B cell (primary cell): Measurements from ENCODE around the gene DRD3. TPM values are rescaled to one million over a fixed set of nuclear protein-coding genes. Genes with fewer than 3 reads are reported as not detected.

ENCODE experiments used
- ATAC-seq: fragments of 200-7000 bp; cut with Tn5 transposase; one replicate; pipeline ENCODE4 v1.10.0; 2021; ENCODE audit warnings: low read depth, mild to moderate bottlenecking, moderate number of reproducible peaks, moderate library complexity
- CTCF ChIA-PET: fragments of 350-600 bp; sonication (Branson Sonifier 250); formaldehyde crosslinking; loops from one replicate; lab custom pipeline; 2021; ENCODE audit warnings: antibody characterized with exemption, inconsistent platforms; lab: Charles Lee
- POLR2A ChIA-PET: fragments of 350-600 bp; sonication (Branson Sonifier 250); formaldehyde crosslinking; loops from one replicate; lab custom pipeline; 2021; ENCODE audit warnings: antibody characterized with exemption; lab: Charles Lee
- DNase-seq: peaks from one replicate; pipeline ENCODE4 v3.0.0; 2013
- H2AFZ ChIP-seq: 2 replicates; pipeline ENCODE4 v1.6.1; 2012; ENCODE audit warnings: mild to moderate bottlenecking, low read depth, low read length; ENCODE audit not compliant: insufficient read depth, poor library complexity, severe bottlenecking
- H3K27ac ChIP-seq, 2 donors: 1 replicate in 1 of 2; 2 replicates in 1 of 2; pipeline ENCODE4 v1.5.1; 2012 to 2013; ENCODE audit warnings: low read length in 2 of 2, mild to moderate bottlenecking in 2 of 2, moderate library complexity in 1 of 2
- H3K27me3 ChIP-seq, 4 experiments: fragments of 200-600 bp in 1 of 4; sonication (generic) in 1 of 4; replicated peaks in 1 of 4; 1 replicate in 2 of 4; 2 replicates in 2 of 4; pipeline versions ENCODE4 v1.6.1 to v1.7.0; 2013 to 2016; ENCODE audit warnings: low read length in 3 of 4, mild to moderate bottlenecking in 2 of 4, mixed read lengths in 1 of 4, moderate library complexity in 1 of 4; ENCODE audit not compliant: insufficient read depth in 4 of 4, control insufficient read depth in 3 of 4; ENCODE audit errors: control extremely low read depth in 1 of 4
- H3K36me3 ChIP-seq, 2 experiments: replicated peaks in 1 of 2; 1 replicate in 1 of 2; 2 replicates in 1 of 2; pipeline versions ENCODE4 v1.6.1 to v1.7.1; 2013; ENCODE audit warnings: low read length in 1 of 2; ENCODE audit not compliant: insufficient read depth in 2 of 2, control insufficient read depth in 1 of 2; ENCODE audit errors: control extremely low read depth in 1 of 2, extremely low read depth in 1 of 2
- H3K4me1 ChIP-seq, 2 donors: fragments of 200-600 bp in 1 of 2; sonication (generic) in 1 of 2; 1 replicate in 1 of 2; 2 replicates in 1 of 2; pipeline versions ENCODE4 v1.5.1 to v1.6.1; 2013 to 2017; ENCODE audit warnings: low read length in 2 of 2; ENCODE audit not compliant: control insufficient read depth in 2 of 2, insufficient read depth in 2 of 2
- H3K4me2 ChIP-seq: replicated peaks from 2 replicates; pipeline ENCODE3; 2012; ENCODE audit warnings: mild to moderate bottlenecking, low read depth, low read length; ENCODE audit not compliant: poor library complexity, severe bottlenecking
- H3K4me3 ChIP-seq, 5 experiments: fragments of 200-600 bp in 1 of 5; sonication (generic) in 1 of 5; 1 replicate in 3 of 5; 2 replicates in 2 of 5; pipeline versions ENCODE4 v1.5.1 to v1.7.0; 2011 to 2016; ENCODE audit warnings: low read length in 4 of 5, mild to moderate bottlenecking in 4 of 5, low read depth in 2 of 5, control low read depth in 1 of 5, moderate library complexity in 1 of 5; ENCODE audit not compliant: insufficient read depth in 1 of 5; ENCODE audit errors: control extremely low read depth in 1 of 5, extremely low read depth in 1 of 5
- H3K79me2 ChIP-seq: fragments of 200-600 bp; sonication (generic); one replicate; pipeline ENCODE4 v1.6.0; 2016; ENCODE audit warnings: low read length; ENCODE audit not compliant: control insufficient read depth, insufficient read depth
- H3K9ac ChIP-seq: fragments of 200-600 bp; sonication (generic); 2 replicates; pipeline ENCODE4 v1.6.1; 2017; ENCODE audit warnings: mild to moderate bottlenecking, low read length, moderate library complexity
- H3K9me3 ChIP-seq, 3 donors: one replicate each; pipeline versions ENCODE4 v1.6.1 to v1.7.1; 2013; ENCODE audit warnings: low read length in 2 of 3; ENCODE audit not compliant: control insufficient read depth in 2 of 3, insufficient read depth in 1 of 3; ENCODE audit errors: control extremely low read depth in 1 of 3
- H4K20me1 ChIP-seq: 2 replicates; pipeline ENCODE4 v1.6.0; 2012; ENCODE audit warnings: mild to moderate bottlenecking, low read length; ENCODE audit not compliant: insufficient read depth, control insufficient read depth, poor library complexity, severe bottlenecking
- H3K27ac Mint-ChIP-seq: one replicate; pipeline ENCODE4 v1.8.0; 2021; ENCODE audit warnings: mixed read lengths
- H3K27me3 Mint-ChIP-seq: one replicate; pipeline ENCODE4 v1.8.0; 2021; ENCODE audit warnings: mixed read lengths
- H3K4me1 Mint-ChIP-seq: one replicate; pipeline ENCODE4 v1.8.0; 2021; ENCODE audit warnings: mixed read lengths
- H3K4me3 Mint-ChIP-seq: one replicate; pipeline ENCODE4 v1.8.0; 2021; ENCODE audit warnings: mixed read lengths
- H3K9me3 Mint-ChIP-seq: one replicate; pipeline ENCODE4 v1.8.0; 2022; ENCODE audit warnings: mixed read lengths; ENCODE audit not compliant: insufficient read depth
- CTCF ChIP-seq: fragments of 200-600 bp; IDR thresholded peaks from one replicate; pipeline ENCODE4 v1.8.0; 2022; ENCODE audit warnings: antibody characterized with exemption, mild to moderate bottlenecking
- EZH2 ChIP-seq: IDR thresholded peaks from 2 replicates; pipeline ENCODE4 v1.6.1; 2012; ENCODE audit warnings: borderline replicate concordance, low read depth, mild to moderate bottlenecking, moderate library complexity, low read length; ENCODE audit not compliant: insufficient read depth, poor library complexity, severe bottlenecking
- WGBS: methylation state at CpG from one replicate; pipeline ENCODE4 v1.1.5; 2013; ENCODE audit warnings: missing lambda C conversion rate; ENCODE audit not compliant: insufficient coverage; 5-methylcytosine and 5-hydroxymethylcytosine counted together
- intact Hi-C: fragments of 100-400 bp; cut with micrococcal nuclease; formaldehyde crosslinking; loops from one replicate; pipeline ENCODE4 v1.10.0; 2022
- polyA plus RNA-seq: library from polyadenylated mRNA; depleted of rRNA; stranded (reverse); fragments of >200 nt; gene quantifications from 2 replicates; pipeline ENCODE4 v1.2.3, GENCODE V29; 2012
- total RNA-seq, 2 donors: library from RNA; stranded (reverse); fragments of 120-200 nt in 1 of 2; gene quantifications; 1 replicate in 1 of 2; 2 replicates in 1 of 2; pipeline versions ENCODE4 v1.2.3 to v1.2.4, GENCODE V29; 2013 to 2022

The DRD3 gene
- total and polyA plus RNA-seq, 2 donors (not counting 1 experiment from before 2014, with no cell fraction given), result not detected

- 100% methylated on average over 1 of the region's 1 CpG for WGBS
- no peaks in the 10 kb centered on the region for H3K27me3 ChIP-seq
- TF ChIP-seq CTCF (no peak), EZH2 (no peak)
- no peak overlapping the region for H3K9ac ChIP-seq
- ChIA-PET CTCF (no interaction called here), POLR2A (no interaction called here)
- no peaks in the 10 kb centered on the region for H3K9me3 ChIP-seq
- no peak overlapping the region for H3K4me3 ChIP-seq
- Mint-ChIP-seq H3K4me1 (no peaks in the 10 kb centered on the region), H3K27me3 (peaks cover 8% of the 10 kb centered on the region), H3K27ac (no peak overlapping the region), H3K4me3 (no peak overlapping the region), H3K9me3 (no peaks in the 10 kb centered on the region)
- no peaks in the 10 kb centered on the region for H4K20me1 ChIP-seq
- DNase-seq (no peak), ATAC-seq (no peak)
- H3K4me1 ChIP-seq, result no peaks in the 10 kb centered on the region
- H3K27ac ChIP-seq, result no peak overlapping the region
- no peak overlapping the region for H2AFZ ChIP-seq
- intact Hi-C loops, result no loop called here
- no peak overlapping the region for H3K4me2 ChIP-seq
- H3K79me2 ChIP-seq, result no peaks in the 10 kb centered on the region
- no peaks in the 10 kb centered on the region for H3K36me3 ChIP-seq
These were observed 50.6 kb downstream of the DRD3 start for GRCh38 chr3:114128231-114128630.

DNA sequence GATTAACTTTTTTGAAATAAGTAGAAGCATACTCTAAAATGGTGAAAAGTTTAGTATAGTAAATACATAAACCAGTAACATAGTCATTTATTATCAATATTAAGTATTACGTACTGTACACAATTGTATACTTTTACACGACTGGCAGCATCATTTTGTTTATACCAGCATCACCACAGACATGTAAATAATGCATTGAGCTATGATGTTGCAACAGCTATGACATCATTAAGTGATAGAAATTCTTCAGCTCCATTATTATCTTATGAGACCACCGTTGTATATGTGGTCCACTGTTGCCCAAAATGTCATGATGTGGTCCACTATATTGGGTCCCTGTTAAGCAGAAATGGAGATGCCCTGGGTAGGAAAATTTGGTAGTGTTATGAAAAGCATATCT lies 51.3 kb downstream of the DRD3 start:
- H4K20me1 ChIP-seq, result no peaks in the 10 kb centered on the region
- no peak overlapping the region for H3K4me3 ChIP-seq
- H3K9ac ChIP-seq, result no peak overlapping the region
- no peaks in the 10 kb centered on the region for H3K27me3 ChIP-seq
- ChIA-PET CTCF (no interaction called here), POLR2A (no interaction called here)
- Mint-ChIP-seq H3K27ac (no peak overlapping the region), H3K27me3 (peaks cover 8% of the 10 kb centered on the region), H3K4me3 (no peak overlapping the region), H3K9me3 (no peaks in the 10 kb centered on the region), H3K4me1 (no peaks in the 10 kb centered on the region)
- no peak overlapping the region for H2AFZ ChIP-seq
- intact Hi-C loops, result no loop called here
- no peaks in the 10 kb centered on the region for H3K36me3 ChIP-seq
- no peaks in the 10 kb centered on the region for H3K4me1 ChIP-seq
- H3K79me2 ChIP-seq, result no peaks in the 10 kb centered on the region
- no peak for ATAC-seq
- H3K4me2 ChIP-seq, result no peak overlapping the region
- no peak for TF ChIP-seq EZH2
- TF ChIP-seq CTCF, result no peak
- DNase-seq, result no peak
- H3K9me3 ChIP-seq, result no peaks in the 10 kb centered on the region
- WGBS, result no CpG with 5 or more reads among the region's 3 CpGs
- H3K27ac ChIP-seq, result no peak overlapping the region
